SIG-M5 treated with dmso at 0.1 percent for 504 hours (cell line): ENCODE data around the gene UNC119B.

Source experiments
- DNase-seq: peaks from one replicate; lab custom pipeline; 2025; ENCODE audit not compliant: unreplicated experiment; lab: John Stamatoyannopoulos, UW

Gene UNC119B

DNA sequence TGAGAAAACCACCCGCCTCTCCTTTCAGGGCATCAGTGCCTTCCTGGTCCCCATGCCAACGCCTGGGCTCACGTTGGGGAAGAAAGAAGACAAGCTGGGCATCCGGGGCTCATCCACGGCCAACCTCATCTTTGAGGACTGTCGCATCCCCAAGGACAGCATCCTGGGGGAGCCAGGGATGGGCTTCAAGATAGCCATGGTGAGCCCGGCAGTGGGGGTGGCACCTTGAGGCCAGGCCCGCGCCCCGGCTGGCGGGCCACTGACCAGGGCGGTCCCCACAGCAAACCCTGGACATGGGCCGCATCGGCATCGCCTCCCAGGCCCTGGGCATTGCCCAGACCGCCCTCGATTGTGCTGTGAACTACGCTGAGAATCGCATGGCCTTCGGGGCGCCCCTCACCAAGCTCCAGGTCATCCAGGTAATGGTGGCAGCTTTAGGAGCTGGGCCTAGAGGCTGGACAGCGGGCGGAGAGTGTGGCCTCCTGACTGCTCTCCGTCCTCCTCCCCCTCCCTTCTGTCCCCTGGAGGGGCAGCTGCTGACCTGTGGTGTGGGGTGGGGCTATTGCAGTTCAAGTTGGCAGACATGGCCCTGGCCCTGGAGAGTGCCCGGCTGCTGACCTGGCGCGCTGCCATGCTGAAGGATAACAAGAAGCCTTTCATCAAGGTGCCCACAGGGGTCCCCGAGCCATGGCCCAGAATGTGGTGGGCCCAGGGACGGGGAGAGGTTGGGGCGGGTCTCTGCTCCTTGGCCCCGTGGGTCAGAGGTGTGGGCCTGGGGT, 28.2 kb downstream of the UNC119B start:
- no peak for DNase-seq

DNA sequence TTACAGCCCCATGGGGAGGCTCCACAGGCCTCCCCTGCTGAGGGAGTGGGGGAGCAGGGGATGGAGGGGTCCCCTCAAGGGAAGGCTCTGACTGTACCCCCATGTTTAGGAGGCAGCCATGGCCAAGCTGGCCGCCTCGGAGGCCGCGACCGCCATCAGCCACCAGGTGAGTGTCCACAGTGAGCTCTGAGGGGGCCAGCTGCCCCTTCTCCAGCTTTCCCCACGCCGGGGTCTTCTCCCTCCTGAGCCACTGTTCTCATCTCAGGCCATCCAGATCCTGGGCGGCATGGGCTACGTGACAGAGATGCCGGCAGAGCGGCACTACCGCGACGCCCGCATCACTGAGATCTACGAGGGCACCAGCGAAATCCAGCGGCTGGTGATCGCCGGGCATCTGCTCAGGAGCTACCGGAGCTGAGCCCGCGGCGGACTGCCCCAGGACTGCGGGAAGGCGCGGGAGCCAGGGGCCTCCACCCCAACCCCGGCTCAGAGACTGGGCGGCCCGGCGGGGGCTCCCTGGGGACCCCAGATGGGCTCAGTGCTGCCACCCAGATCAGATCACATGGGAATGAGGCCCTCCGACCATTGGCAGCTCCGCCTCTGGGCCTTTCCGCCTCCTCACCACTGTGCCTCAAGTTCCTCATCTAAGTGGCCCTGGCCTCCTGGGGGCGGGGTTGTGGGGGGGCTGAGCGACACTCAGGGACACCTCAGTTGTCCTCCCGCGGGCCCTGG, 28.9 kb downstream of the UNC119B start:
- no peak for DNase-seq

GRCh38 chr12:120739821-120740613, 29.8 kb downstream of the UNC119B start:
- no peak for DNase-seq

DNA sequence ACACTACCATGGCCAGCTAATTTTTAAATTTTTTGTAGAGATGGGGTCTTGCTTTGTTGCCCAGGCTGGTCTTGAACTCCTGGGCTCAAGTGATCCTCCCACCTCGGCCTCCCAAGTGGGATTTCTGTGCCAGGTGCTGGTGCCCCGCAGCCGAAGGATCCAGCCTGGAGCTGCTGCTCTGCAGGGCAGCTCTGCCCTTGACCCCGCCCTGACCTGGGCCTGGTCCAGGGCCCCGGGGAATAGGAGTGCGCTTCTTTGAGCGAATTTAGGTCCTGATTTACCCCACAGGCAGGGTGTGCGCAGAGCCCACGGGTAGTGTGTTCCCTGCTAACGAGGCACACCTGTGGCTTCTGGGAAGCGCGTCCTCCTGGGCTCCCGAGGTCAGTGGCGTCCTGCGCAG, 30.6 kb downstream of the UNC119B start:
- DNase-seq = no peak

GRCh38 chr12:120741476-120742421, 31.5 kb downstream of the UNC119B start:
- DNase-seq = no peak

DNA sequence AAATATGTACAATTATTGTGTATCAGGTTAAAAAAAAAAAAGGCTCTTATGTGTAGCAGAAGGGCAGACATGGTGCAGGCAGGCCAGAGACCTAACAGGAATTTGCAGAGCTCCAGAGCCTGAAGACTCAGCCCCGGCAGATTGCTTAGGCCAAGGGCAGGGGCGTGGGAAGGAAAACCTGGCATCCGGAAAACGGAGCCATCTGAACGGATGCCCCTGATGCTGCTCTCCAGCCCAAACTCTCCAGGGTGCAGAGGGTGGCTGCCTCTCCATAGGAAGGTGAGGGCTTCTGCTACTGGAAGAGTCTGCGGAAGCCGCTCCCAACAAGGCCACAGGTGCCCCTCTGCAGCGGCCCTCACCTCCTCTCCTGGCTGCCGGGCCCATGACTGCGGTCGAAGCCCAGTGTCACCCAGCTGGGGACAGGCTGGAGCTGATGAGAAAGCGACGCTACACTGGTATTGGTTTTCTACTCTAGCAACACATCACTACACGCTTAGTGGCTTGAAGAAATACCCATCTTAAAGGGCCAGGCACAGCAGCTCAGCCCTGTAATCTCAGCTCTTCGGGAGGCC, 34.8 kb downstream of the UNC119B start:
- DNase-seq = no peak

DNA sequence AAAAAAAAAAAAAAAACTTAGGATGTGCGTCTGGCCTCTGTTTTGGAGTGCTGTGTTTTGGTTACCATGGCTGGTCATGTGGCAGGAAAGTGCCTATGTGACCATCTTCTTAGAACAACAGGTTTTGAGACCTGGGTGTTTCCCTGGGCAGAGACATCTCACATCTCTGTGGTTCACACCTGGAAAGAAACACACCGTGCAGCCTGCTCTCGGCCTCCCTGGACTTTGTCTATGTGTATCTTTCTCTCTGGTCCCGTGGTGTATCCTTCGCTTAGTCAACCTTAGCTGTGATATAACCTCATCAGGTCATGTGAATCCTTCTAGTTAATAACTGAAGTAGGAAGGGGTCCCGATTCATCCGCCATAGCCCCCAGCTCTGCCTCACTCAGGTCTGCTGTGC, 38.0 kb downstream of the UNC119B start:
- no peak for DNase-seq

GRCh38 chr12:120749256-120749655, 39.0 kb downstream of the UNC119B start:
- no peak for DNase-seq

GRCh38 chr12:120750806-120751205, 40.5 kb downstream of the UNC119B start:
- no peak for DNase-seq

DNA sequence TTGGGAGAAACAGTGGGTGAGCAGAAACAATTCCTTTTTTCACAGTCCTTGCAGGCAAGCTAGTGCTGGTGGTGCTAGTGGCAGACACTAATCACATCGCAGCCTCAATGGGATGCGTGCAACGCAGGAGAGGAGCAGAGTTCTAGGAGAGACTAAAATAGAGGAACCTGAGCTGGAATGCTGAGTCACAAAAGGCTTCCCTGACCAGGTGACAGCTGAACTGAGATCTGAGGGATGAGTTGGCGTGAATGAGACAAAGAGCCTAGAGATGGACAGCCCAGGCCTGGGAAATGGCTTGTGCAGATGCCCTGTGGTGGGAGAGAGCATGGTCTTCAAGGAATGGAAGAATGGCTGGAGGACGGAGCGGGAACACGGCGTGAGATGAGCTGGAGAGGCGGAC, 41.1 kb downstream of the UNC119B start:
- DNase-seq = no peak

DNA sequence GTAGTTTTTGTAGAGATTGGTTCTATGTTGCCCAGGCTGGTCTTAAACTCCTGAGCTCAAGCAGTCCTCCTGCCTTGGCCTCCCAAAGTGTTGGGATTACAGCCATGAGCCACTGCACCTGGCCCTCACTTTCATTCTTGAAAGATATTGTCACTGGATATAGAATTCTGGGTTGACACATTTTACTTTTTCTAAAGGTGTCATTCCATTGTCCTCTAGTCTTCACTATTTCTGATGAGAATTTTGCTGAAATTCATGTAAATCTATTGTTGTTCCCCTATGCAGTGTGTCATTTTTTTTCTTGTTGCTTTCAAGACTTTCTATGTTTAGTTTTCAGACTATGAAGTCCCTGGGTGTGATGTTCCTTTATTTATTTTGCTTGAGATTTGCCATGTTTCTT, 44.5 kb downstream of the UNC119B start:
- DNase-seq = no peak

- DNase-seq = no peak
These were observed 45.0 kb downstream of the UNC119B start for GRCh38 chr12:120755269-120755668.

DNA sequence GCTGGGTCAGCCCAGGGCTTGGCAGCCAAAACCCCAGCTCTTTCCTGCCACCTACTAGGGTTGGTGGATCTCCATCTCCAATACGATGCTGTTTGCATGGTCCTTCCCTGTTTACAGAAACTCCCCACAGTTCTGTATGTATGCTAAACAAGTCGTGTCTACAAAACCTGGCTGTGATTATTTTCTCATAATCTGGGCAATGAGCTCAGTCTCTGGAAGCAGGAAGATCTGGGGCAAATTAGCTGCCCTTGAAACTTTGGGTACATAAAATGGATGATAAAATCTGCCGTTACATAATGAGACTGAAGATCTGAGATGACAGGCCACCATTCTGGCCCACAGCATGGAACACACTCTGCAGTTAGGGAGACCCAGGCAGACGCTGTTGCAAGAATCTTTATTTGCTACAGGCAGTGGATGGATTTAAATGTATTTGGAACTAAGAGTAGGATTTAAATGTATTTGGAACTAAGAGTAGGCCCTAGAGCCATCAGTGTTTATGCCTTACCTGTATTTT, 47.0 kb downstream of the UNC119B start:
- DNase-seq = no peak

- DNase-seq = no peak
These were observed 47.7 kb downstream of the UNC119B start for GRCh38 chr12:120757949-120758348.

DNA sequence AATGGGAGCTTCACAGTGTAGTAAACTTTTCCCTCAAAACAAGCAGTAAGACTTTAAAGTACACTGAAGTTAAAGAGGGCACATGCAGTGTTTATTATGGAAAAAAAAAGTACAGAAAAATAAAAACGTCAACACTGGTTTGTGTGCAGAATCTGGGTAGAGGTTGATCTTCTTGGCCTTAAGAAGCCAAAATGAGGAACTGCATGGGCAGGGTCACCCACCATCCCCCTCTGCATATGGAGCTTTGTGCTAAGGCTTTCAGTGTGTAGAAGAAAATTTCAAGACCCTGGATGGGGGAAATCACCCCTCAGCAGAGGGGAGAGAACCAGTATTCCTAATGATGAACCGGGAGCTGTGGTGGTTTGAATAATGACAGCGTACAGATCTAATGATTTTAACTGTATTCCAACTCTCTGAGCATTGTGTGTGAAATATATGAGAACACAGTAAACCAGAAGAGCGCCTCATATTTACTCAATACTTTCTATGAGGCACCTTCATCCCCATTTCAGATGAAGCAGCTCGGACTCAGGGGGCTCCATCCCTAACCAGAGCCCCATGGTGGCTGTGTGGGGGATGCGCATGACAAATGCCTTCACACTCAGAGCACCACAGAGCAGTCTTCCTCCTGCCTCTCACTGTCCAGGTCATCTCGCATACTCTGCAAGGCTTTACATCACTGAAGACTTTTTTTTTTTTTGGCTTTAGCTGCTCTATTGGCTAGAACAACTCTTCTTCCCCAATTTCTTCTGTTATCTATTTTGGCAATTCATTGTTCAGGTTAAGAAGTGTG, 48.7 kb downstream of the UNC119B start:
- no peak for DNase-seq

GRCh38 chr12:120759591-120760348, 49.5 kb downstream of the UNC119B start:
- no peak for DNase-seq

DNA sequence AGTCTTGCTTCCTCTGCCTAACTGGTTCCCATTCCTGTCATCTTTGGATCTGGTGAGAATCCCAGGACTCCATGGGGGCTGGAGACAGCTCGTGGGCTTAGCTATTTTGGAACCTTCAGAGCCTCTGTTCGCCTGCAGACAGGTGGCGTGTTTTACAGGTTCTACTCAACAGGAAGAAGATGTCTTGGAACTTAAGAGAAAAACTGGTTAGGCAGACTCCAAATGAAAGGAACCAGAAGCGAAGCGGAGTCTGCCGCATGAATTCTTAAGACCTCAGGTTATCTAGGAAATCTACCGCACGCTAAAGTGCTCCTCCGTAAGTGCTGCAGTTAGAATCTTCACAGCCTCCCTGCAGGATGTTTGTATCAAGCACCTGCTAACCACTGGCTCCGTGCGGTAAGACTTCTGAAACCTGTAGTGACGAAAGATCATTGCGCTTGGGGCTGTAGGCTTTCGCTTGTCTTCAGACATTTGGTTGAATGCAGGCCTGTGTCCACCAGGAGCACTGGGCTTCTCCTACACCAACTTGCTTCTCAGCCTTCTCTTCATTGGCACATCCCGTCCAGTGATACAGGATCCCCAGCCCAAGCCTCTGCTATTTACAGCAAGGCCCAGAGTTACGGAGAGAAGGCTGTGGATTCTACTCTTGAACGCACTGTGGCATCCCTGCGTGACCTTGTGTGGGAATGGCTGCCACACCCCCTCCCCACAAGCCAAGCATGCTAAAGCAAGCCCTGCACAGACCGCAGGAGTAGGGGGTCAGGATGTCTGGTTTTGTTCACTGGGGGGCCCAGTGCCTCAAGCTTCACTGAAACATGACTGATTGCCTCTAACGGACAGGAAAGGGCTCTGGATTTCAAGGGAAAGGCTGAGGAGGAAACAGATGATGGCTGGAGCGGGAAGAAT, 50.3 kb downstream of the UNC119B start:
- peak; percentile 39 for DNase-seq
